ENCODE measurements around the gene NTNG1.

NTNG1 gene

GRCh38 chr1:107267489-107267888 is 126.7 kb downstream of the NTNG1 start:
- no peak for DNase-seq

GRCh38 chr1:107272321-107272720 is 131.5 kb downstream of the NTNG1 start:
- no peak for DNase-seq

- no peak for DNase-seq
Measured at GRCh38 chr1:107273515-107273914, 132.7 kb downstream of the NTNG1 start.

- DNase-seq = no peak
Measured at GRCh38 chr1:107274227-107274626, 133.4 kb downstream of the NTNG1 start.

DNA sequence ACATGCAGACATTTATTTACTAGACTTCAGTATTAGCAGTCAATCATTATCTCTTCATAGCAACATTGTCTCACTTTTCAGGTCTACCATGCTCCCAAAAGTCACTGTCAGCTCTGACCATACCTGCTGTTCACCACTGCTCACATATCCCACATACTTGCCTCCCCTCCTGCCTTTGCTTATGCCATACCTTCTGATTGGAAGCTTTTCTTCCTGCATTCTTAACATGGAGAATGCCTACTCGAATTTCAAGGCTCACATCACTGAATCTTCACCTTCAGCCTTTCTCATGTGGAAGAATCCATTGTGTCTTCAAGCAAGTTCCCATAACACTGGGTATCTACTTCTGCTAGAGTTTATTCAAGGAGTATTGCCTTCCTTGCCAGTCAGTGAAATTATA is 135.4 kb downstream of the NTNG1 start:
- DNase-seq = no peak

DNA sequence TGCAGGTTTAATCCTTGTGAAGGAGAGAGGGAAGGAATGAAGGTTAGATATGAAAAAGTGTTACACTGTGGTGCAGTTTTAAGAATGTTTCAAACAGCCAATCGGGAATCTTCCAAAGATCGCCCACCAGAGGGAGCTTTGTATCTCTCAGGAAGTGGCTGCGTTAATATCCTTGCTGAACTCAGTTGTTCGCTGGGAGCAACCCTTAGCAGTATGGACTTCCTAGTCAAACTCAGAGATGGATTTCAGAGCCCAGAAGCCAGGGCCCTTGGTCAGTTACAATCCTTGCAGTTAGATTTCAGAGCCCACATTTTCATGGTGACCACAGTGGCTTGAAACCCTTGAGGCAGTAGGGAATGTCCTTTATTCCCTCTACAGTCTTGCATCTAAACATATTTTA is 136.2 kb downstream of the NTNG1 start:
- DNase-seq = no peak

GRCh38 chr1:107286125-107286524 is 145.3 kb downstream of the NTNG1 start:
- no peak for DNase-seq

GRCh38 chr1:107291987-107292386 is 151.1 kb downstream of the NTNG1 start:
- DNase-seq = no peak

DNA sequence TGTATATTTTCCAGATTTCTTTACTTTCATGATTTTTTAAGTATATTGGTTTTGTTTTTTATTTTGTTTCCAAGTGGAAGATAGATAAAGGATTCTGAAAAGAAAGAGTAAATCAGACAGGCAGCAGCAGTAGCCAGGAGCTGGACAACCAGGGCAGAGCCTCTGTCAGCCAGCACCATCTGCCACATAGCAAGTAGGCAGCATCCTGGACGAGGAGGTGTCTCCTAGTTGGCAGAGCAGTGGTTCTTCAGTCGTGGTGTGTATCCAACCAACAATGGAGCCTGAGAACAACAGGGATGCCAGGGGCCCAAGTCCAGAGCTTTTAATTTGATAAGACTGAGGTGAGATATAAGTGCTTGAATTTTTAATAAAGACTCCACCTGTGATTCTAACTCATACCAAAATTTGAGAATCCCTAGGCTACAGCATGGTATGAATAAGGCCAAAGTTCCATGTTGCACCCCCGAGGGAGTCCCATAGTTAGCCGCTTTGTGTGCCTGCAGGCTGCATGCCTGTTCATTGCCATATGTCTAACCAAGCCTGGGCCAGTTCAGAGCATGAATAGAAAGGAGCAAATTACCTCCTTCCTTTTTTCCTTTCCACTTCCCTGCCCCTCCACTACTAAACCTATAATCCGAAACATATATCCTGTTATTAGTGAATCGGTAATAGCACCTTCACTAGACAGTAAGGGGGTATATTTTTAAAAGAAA is 153.2 kb downstream of the NTNG1 start:
- DNase-seq = no peak

DNA sequence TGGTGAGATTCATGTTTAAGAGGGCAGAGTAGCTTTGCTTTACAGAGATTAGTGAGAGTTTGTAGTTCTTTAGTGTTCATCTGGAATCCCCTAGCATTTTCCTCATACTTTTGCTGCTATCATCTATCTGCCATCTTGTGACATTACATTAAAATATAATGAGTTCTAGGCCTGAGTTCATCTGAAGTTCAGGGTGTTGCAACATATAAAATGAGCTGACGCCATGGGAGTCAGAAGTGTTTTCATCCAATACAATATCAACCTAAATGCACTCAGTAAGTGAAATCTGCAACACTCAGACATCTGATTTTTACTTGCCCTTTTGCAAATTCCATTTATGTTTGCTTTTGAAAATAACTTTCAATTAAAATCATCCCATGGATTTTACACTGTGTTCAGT is 153.8 kb downstream of the NTNG1 start:
- no peak for DNase-seq

DNA sequence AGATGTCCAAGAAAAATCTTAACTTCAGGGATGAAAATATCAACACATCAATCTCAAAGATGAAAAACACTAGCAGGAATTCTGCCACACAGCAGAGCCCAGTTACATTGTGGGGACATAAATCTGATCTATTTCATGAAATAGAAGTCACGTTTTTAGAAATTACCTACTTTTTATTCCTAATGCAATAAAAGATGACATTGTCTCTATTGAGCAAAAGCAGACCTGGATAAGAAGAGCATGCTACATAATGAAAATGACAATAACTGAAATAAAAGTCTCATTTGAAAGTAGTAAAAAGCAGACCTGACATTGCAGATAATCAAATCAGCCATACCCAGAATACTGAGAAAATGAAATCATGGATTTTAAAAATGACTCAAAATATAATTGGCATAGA is 156.8 kb downstream of the NTNG1 start:
- DNase-seq = no peak

GRCh38 chr1:107298526-107298925 is 157.7 kb downstream of the NTNG1 start:
- no peak for DNase-seq

GRCh38 chr1:107299521-107299920 is 158.7 kb downstream of the NTNG1 start:
- no peak for DNase-seq

- no peak for DNase-seq
Measured at GRCh38 chr1:107309962-107310361, 169.1 kb downstream of the NTNG1 start.

GRCh38 chr1:107315652-107316051 is 174.8 kb downstream of the NTNG1 start:
- DNase-seq = no peak

GRCh38 chr1:107318932-107319331 is 178.1 kb downstream of the NTNG1 start:
- no peak for DNase-seq

GRCh38 chr1:107323784-107324183 is 182.9 kb downstream of the NTNG1 start:
- DNase-seq = no peak

DNA sequence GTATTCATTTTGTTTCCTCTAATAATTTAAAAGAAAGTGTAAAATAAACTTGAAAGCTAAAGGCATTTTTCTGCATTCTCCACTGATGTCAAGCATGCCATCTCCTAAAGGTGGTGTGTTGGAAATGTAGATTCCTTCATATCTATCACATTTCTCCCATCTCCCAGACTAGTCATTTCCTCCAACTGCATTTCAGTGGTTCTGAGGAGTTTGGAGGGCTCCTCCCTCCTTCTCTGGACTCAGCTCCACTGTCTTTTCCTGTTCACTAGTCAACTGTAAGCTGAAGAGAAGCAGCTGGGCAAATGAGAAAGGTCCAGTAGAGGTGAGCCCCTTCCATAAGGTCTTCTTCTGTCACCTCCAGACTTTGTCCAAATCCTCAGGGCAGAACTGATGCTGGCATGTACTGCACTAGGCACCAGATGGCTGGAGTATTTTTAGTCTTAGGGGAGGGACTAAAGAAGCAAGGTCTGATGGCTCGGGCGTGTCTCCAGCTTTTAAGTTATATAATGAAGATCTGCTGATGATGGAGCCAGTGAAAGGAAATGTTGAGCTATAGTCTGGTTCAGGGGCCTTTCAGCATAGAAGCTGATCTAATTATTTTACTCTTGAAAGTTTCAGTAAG is 186.1 kb downstream of the NTNG1 start:
- no peak for DNase-seq

- DNase-seq = no peak
Measured at GRCh38 chr1:107327446-107327845, 186.6 kb downstream of the NTNG1 start.

GRCh38 chr1:107328087-107328486 is 187.2 kb downstream of the NTNG1 start:
- DNase-seq = no peak

DNA sequence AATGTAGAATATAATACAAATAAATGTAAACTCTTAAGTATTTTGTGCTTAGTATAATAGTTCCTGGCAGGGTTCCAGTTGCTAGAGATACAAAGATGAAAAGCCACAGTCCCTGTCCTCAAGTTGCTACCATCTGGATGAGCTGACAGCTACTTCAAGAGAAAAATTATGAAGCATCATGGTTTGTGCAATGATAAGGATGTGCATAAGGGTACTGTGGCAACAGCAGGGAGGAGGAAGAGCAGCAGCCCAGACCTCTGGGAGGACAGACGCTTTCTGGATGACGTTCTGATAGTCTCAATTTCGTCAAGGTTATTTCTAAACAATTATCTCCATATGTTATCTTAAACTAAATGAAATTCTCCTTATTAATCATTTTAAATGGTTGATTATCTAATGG is 198.9 kb downstream of the NTNG1 start:
- no peak for DNase-seq

- DNase-seq = no peak
Measured at GRCh38 chr1:107342316-107342715, 201.5 kb downstream of the NTNG1 start.

GRCh38 chr1:107342768-107343167 is 201.9 kb downstream of the NTNG1 start:
- DNase-seq = no peak

DNA sequence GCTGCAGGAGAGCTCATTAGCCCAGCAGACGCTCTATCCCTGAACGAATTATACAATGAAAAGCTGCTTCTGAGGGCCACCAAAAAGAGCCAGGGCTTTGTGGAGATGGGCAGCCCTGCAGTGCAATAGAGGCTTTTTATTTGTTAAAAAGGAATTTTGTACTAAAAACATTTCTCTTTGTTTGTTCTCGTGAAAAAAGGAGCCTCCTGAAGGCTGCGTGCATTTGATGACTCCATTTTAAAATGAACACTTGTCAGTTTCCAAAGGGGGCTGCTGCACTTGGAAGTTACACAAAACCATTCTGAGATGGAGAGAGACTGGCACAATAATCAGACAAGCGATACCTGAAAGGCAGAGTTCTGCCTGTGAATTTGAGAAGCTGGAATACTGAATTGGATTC is 202.8 kb downstream of the NTNG1 start:
- no peak for DNase-seq

DNA sequence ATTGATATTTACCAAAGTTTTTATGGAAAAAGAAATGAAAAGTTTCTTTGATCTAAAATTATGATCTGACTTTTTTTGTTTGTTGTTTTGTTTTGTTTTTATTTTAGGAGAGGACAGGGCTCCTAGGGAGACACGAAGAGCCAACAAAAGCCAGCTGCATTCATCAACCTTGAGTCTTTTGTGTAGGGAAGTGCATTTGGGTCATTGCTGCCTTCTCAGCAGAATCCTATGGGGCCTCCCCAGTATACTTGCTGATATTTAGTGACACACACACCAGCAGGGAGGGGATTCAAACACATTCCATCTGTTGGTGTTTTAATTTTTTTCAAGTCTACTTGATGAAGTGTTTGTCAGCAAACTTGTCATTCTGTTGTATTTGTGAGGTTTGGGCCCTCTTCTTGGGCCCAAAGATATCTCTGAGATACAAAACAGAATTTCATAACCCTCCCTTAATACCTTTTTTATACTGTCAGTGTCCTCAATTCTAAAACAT is 203.5 kb downstream of the NTNG1 start:
- DNase-seq = no peak

Measured in DMS79 (cell line).